Stomach (tissue), 4 donors: ENCODE results near the gene WDR73.

Source experiments
- CTCF ChIP-seq, 7 experiments: fragments of 450-650 bp in 4 of 7; fragments of 200-600 bp in 3 of 7; sonication (generic) in 3 of 7; IDR thresholded peaks; one replicate each; pipeline ENCODE4 v1.5.1; 2016 to 2019; ENCODE audit warnings: antibody characterized with exemption in 7 of 7, control low read depth in 2 of 7, mild to moderate bottlenecking in 1 of 7
- EP300 ChIP-seq: sonication (generic); formaldehyde crosslinking; IDR thresholded peaks from one replicate; pipeline ENCODE4 v1.6.1; 2017; ENCODE audit warnings: antibody characterized with exemption
- POLR2A ChIP-seq, 4 donors: fragments of 450-650 bp; IDR thresholded peaks; one replicate each; pipeline ENCODE4 v1.6.1; 2016; ENCODE audit warnings: antibody characterized with exemption in 4 of 4, control low read depth in 2 of 4, mild to moderate bottlenecking in 1 of 4, moderate library complexity in 1 of 4
- POLR2AphosphoS5 ChIP-seq, 3 donors: sonication (generic); formaldehyde crosslinking; IDR thresholded peaks; one replicate each; pipeline ENCODE4 v1.6.1; 2016; ENCODE audit warnings: antibody characterized with exemption in 3 of 3

DNA sequence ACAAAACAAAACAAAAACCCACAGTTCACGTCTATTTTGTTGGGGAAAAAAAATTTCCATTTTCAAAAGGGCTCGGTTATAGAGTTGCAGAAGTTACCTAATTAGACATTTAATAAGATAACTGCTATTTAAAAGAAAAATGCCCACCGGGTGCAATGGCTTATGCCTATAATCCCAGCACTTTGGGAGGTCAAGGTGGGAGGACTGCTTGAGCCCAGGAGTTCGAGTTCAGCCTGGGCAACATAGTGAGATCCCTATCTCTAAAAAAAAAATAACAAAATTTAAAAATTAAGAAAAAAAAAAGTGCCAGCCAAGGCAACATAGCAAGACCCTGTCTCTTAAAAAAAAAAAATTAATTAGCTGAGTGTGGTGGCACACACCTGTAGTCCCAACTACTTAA lies 42.7 kb upstream of the WDR73 start:
- TF ChIP-seq CTCF (IDR thresholded peaks at IDR 0.05) (no peak), EP300 (no peak), POLR2A (IDR thresholded peaks at IDR 0.05) (no peak), POLR2AphosphoS5 (IDR thresholded peaks at IDR 0.05) (no peak)
